Measurements from ENCODE around the gene CELA3B.
A peak's percentile ranks its signal among the peaks of the same experiment; 100 is the strongest.
"Not testable (repeated sequence)": the region's sequence is repeated elsewhere in the genome, so short reads cannot be mapped to it uniquely, and the experiment has no call there.

Gene CELA3B, protein sequence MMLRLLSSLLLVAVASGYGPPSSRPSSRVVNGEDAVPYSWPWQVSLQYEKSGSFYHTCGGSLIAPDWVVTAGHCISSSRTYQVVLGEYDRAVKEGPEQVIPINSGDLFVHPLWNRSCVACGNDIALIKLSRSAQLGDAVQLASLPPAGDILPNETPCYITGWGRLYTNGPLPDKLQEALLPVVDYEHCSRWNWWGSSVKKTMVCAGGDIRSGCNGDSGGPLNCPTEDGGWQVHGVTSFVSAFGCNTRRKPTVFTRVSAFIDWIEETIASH

DNA sequence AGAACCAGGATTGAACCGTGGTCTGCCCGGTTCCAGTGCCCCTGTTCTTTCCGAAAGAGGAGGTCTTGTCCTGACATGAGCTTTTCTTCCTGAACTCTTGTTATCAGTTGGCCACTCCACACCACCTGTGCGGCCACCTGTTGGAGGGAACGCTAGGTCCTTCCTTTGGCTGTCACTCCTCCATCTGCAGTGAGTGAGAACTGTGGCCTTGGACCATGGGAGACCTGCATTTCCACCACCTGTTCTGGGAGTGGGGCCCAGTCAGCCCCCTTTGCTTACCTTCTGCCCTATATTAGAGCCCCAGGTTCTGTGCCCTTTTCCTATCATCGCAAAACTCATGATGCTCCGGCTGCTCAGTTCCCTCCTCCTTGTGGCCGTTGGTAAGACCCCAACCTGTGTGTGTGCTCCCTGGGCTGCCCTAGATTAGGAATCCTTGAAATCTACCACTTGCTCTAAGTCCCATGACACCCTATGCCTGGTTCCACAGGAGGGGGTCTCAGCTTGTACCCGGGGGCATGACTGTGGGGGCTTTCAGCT, at the start of gene CELA3B:
Gene CELA3B, plus strand, starts transcription at position 320 of the 537 bp plus-strand sequence. Its CDS starts 18 bp downstream, at position 338.
- DNase-seq (ENCODE audit: low spot score): not testable (repeated sequence)

DNA sequence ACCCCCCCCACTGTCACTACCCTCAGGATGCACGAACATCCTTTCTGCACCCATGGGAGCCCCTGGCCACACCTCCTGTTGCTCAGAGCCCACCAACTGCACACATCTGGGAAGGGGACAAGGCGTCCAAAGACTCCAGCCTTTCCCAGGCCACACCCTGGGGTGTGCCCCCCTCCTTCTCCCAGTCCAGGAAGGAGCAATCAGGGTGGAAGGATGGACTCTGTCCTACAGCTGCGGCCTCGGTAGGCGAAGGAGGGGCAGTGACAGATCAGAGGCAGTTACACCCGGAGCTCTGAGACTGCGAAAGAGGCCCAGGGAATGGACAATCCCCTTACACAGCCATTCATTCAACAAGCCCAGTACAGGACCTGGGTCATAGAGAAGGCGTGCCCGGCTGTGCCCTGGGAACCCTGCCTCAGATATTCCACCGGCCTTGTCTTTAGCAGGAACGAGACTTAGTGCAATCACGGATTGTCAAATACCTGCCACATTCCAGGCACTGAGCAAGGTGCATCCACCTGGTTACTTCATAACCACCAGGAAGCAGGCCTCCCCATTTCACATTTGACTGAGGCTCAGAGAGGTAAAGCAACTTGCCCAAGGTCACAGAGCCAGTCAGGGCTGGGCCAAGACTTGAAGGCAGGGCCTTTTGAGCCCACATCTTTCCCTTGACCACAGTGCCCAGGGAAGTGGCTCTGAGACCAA, 49.1 kb upstream of the CELA3B start:
- no peak for DNase-seq (ENCODE audit: low spot score)

DNA sequence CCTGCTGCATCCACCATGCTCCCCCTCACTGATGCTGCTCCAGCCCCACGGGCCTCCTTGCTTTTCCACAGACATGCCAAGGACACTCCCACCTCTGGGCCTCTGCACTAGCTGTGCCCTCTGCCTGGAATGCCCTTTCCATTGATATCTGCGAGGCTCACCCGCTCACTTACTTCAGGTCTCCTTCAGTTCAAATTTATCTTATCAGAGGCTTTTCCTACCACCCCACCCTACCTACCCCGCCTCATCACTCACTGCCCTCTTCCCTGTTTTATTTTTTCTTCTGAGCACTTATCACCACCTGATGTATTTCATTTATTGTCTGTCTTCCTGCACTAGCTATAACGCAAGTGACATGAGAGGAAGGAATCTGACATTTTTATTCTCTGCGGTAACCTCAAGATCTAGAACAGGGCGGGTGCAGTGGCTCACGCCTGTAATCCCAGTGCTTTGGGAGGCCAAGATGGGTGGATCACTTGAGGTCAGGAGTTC, 46.7 kb upstream of the CELA3B start:
- no peak for DNase-seq (ENCODE audit: low spot score)

DNA sequence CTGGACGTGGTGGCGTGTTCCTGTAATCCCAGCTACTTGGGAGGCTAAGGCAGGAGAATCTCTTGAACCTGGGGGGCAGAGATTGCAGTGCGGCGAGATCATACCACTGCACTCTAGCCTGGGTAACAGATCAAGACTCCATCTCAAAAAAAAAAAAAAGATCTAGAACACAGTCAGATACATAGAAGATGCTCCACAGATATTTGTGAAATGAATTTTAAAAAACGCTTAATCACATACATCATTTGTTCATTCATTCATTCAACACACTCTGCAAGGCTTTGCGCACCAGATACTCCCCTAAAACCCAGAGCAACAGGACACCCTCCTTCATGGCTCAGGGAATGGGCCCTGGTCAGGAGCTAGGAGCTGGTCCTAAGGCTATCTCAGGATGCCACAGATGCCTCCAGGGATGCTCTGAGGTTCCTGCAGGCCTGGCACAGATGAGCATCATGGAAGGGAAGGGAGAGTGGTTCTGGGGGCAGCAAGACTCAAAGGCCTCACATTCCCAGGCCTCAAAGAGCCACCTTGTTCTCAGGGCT, 46.1 kb upstream of the CELA3B start:
- DNase-seq (ENCODE audit: low spot score): no peak

DNA sequence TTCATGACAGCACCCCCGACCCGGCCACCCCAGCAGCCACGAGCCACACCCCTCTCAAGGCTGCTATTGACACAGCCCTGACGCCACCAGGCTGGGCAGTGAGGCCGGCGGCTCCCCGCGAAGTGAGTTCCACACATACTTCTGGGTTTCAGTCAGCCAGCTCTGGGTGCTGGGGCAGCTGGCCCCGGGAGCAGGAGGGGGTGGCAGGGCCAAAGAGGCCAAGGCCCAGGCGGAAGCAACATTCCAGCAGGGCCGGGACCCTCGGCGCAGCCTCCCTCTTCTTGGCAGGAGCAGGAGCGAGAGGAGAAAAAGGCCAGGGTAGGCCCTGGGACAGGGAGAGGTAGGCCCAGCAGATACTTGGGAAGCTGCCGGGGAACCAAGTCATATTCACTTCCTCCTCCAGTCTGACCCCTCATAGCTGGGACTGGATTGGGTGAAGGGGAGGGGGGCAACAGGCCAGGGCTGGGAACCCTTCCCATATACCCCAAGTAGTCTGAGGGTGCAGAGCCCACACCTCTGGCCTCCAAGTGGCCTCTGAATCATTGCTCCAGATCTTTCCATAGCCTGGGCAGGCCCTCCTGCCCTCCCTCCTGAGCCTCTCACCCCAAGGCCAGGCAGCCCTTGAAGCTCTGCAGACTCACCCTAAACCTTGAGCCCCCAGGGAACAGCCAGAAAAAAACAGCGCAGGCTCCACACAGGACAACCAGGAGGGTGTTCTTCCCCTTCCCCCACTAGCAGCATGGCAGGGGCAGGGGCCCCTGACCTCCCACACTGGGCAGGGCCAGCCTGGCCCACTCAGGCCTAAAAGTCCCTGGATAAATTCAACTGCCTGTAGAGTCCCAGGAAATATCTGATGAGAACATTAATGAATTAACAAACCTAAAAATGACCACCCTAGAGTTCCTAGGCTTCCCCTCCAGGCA, 45.4 kb upstream of the CELA3B start:
- no peak for DNase-seq (ENCODE audit: low spot score)

DNA sequence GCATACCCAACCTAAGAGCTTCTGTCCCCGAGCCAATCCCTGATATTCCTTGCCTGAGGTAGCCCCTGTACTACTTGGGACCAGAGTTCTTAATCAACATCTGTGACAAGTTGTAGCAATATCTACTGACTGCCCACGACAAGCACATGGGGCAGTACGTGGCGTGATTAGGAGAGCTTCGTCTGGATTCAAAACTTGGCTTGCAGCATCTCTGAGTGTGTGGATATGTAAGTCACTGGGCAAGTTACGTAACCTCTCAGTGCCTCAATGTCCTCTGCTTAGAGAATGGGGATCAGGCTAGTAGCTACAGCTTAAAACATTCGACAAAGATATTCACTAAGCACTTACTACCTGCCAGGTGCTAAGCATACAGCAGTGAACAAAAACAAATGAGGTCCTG, 44.7 kb upstream of the CELA3B start:
- no peak for DNase-seq (ENCODE audit: low spot score)

DNA sequence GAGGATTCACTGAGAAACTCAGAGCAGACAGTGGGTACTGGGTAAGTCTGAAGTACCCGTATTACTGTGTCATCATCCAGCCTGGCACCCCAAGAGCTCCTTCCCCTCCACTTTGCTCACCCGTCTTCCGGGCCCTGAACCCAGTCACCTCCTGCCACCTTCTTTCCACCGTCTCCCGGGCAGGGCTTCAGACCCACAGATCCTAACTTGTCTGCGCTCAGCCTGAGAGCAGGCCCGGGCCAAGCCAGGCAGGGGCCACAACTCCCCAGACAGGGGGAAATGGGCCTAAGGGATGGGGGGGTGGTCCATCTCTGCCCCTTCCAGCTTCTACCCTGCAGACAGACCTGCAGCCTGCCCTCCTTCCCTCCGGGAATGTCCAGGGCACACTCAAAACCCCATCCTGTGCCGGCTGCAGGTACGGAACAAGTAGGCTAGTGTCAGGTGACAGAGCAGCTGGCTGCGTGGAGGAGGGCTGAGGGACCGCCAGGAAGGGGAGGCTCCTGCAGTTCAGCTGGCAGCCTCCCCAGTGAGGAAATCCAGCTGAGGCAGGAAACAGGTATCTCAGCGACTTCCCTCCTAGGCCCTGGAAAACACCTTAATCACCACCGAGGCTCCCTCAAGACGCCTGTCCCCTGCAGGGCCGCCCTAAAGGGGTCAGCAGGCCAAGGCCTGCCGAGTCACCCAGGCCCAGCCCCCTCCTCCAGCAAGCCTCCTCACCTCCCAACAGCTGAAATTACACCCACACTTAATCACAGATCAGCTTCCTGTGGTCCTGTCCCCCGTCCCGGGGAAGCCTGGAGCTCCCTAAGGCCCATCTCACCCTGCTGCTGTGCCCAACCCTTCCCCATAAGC, 43.2 kb upstream of the CELA3B start:
- no peak for DNase-seq (ENCODE audit: low spot score)

DNA sequence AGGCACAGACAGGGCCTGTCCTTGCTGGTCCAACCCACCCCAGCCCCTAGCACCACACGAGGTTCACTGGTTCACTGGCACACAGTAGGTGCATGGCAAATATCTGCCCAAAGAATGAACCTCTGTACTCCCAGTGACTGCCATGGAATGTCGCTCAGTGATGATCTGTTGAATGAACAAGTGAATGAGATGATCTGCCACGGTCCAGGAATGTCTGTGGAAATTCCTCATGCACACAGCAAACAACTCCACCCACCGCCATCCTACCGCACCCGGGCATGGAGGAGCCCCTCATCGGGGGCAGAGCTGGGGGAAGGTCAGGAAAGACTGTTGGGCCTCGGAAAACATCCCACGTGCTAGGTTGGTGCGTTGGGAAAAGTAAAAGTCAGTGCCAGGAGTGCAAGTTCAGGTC, 41.4 kb upstream of the CELA3B start:
- DNase-seq (ENCODE audit: low spot score): no peak

DNA sequence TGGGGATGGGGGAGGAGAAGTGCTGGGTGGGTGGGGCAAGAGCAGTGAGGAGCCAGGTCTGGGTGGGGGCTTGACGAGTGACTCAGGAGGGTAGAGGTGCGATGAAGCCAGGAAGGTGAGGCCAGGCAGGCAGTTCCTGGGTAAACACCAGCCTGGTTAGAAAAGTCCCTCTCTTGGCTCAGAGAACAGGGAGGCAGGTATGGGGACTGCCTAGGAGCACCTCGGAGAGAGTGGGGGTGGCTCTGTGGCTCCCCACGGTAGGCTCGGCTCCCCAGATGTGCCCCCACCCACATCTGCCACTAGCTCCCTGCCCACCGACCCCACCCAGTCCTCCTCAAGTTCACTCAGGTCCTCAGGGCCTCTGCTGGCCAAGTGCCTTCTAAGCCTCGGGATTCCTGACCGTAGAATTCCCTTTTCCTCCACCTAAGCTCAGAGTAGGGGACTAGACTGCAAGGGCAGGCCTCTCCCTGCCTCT, 40.9 kb upstream of the CELA3B start:
- DNase-seq (ENCODE audit: low spot score): no peak

DNA sequence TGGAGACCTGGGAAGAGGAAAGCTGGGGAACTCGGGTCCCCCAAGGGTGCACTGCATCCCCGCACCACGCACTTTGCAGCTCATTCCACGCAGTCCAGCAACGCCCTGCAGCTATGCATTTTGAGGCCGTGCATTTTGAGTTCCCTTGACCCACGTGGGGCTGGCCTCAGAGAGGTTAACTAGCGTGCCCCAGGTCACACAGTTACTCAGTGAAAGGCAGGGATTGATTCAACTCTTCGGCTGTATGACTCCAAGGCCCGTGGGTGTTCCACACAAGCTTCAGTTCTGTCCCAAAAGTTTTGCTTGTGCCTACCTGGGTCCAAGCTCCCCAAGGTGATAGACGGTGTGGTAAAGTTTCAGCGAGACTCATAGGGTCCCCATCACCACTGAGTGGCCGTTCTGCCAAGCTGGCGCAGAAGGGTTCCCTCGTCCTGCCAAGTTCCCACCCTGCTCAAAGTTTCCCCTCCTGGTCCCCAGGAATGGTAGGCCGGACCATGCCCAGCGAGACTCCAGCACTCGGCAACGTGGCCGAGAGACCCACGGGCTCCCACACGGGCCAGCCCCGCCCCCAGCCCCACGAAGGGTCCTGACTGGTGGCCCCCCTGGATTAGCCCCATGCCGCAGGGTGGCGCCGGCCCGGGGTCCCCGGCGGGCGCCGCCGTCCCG, 40.3 kb upstream of the CELA3B start:
- no peak for DNase-seq (ENCODE audit: low spot score)

DNA sequence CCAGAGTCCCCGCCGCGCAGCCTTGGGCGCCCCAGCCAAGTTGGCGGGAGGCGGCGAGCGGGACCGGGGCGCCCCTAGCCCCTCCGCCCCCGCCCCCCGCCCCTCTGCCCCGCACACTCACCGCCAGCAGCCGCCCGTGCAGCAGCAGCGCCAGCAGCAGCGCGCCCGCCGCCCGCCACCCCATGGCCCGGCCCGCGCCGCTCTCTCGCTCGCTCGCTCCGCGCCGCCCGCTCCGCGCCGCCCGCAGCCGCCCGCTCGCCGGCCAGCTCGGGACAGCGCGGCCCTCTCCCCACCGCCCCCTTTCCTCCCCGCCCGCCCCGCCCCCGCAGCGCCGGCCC, 39.8 kb upstream of the CELA3B start, which contains the start of gene HSPG2:
Gene HSPG2, minus strand, starts transcription at position 277 of the 338 bp plus-strand sequence. Its CDS starts 93 bp downstream, at position 184.
- no peak for DNase-seq (ENCODE audit: low spot score)

DNA sequence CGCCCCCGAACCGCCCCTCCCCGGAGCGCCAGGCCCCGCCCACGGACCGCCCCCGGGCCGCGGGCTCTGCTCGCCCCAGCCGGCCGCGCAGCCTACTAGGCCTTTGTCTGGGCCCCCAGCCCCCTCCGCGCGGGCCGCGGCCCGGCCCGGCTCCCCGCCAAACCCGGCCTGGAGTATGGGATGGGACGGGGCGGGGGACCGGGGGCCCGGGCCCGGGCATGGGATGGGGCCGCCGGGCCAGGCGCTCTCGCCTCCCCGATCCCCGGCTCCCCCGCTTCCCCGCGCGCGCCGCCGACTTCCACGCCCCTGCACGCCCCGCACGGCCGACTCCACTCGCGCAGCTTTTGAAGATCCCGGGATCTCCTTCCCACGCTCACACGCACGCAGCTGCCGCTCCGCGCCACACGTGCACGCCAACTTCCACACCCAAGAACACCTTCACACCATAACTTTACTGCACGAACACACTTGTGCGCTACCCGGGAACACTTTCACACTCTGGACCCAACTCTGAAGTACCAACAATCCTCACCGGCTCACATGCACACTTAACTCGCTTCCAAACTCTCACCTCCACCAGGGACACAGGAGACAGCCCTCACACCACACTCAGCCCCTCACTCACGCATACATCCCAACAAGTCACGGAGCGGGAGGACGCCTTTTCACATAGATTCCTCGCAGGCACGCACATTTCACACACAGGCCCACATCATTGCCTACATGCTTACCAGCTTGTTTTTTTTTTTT, 39.3 kb upstream of the CELA3B start:
- DNase-seq (ENCODE audit: low spot score): peak; percentile 90

DNA sequence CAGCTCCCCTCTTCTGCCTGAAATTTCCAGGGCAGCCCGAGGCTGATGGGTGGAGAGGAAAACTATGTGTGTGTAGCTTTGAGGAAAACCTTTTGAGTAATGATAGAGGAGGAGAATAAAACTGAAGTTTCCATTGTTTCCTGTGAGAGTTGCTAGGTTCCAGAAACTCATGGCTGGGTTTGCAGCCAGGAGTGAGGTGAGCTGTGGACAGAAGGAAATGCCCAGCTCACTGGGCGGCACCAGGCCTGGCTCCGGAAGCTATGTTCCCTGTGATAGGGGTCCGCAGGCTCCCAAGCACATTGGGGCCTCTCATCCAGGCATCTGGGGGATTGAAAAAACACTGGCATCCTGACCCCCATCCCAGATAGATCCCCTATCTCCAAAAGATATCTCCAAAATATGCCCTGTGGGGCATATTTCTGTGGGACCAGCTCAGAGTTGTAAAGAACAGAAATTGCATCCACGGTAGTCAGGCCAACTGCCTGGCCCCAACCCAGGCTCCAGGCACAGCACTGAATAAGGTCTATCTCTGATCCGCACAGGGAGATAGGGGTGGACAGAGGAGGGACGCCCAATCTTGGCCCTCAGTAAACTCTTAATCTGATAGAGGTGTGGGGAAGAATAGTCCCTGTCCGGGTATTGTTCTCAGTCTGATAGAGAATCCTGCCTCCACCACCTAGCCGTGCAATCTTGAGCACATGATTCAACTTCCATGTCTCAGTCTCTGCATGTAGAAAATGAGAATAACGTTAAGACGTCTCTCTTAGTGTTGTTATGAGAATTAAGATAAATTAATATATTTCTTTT, 37.9 kb upstream of the CELA3B start:
- no peak for DNase-seq (ENCODE audit: low spot score)

DNA sequence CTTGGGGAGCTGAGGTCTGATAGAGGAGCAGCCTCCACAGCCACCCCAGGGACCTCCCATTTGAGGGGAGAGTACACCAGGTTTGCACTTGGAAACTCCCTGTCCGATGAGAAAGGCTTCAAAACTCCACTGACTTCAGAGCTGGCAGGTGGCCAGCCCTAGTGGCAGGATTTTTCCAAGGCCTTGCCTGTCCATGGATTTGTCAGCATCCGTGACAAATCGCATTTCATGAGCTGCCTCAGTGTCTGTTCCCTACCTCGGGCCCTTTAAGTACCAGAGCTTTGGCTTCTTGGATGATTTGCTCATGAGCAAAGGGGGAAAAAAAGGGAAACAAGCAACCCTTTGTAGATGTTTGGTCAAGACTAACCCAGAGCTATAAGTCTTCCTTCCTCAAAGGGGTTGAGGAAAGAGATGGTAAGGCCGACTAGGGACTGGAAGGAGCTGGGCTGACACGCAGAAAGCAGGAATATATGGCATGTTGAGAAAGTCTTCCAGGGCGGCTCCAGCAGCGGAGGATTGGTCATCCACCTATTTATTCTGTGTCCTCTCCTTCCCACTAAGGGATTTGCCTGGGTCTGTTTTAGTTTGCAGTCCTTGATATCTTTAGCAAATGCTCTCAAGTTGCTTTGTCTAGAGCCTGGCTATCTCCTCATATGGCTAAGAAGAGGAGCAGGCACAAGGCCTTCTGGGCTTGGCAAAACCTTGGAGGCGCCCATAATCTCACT, 37.0 kb upstream of the CELA3B start:
- peak; percentile 72 for DNase-seq (ENCODE audit: low spot score)

DNA sequence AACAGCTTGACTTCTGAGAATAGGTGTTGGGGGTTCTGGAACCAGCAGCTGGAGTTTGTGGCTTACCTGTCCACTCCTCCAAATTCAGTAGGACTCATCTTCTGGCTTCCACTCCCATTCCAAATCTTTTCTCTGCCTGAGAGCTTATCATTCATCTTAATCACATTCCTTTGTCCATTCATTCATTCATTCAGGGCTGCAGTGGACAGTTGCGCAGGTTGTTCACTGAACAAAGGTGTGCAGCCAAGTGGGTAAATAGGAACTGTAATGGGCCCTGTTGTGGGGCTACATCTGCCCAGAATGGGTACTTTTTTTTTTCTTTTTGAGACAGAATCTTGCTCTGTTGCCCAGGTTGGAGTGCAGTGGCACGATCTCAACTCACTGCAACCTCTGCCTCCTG, 36.3 kb upstream of the CELA3B start:
- no peak for DNase-seq (ENCODE audit: low spot score)

DNA sequence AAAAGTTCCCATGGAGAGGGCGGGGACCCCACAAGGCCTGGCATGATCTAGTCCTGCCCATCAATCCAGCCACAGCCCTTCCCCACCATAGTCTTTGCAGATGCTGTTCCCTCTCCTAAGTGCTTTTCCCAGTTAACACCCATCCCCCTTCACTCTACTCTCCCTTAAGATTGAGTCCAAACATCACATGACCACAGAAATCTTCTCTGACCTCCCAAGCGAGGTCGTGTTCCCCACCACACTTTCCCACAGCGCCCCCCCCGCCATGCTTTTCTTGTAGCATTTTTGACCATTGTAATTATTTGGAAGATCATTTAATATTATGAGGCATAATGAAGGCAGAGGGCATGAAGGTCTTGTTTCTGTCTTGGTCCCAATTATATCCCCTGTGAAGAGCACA, 35.5 kb upstream of the CELA3B start:
- DNase-seq (ENCODE audit: low spot score): no peak

DNA sequence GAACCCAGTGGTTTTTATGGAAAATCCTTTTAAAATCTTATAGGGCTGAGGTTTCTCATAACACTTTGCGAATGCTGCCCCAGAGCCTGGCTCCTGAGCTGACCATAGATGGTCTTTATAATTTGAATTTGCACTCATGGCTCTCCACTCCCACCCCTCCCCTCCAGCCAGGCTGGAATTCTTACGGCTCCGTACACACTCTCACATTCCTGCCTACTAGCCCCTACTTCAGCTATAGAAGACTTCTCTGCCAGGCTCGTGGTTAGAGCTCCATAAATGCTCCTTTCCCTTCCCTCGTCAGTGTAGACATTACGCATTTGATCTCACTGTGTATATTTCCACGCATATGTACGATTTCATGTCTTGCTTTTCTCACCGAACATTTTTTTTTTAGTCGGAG, 34.4 kb upstream of the CELA3B start:
- no peak for DNase-seq (ENCODE audit: low spot score)
